Small intestine (tissue), 16 donors: ENCODE measurements around the gene CKMT2. TPM values are rescaled to one million over a fixed set of nuclear protein-coding genes. Genes with fewer than 3 reads are reported as not detected.

ENCODE experiments used
- DNase-seq, 2 donors: peaks; one replicate each; pipeline versions ENCODE4 v3.0.0 to v3.0.0-alpha.2; 2013
- FAIRE-seq: peaks from 2 replicates; lab custom pipeline; 2012; peaks lifted over from hg19 to GRCh38; lab: Jason Lieb, UNC
- H3K27ac ChIP-seq, 3 donors: one replicate each; pipeline ENCODE4 v1.5.1; 2013; ENCODE audit warnings: low read length in 2 of 3, mild to moderate bottlenecking in 2 of 3, control low read depth in 1 of 3, inconsistent platforms in 1 of 3, low read depth in 1 of 3, moderate library complexity in 1 of 3
- H3K27me3 ChIP-seq, 3 donors: one replicate each; pipeline ENCODE4 v1.6.1; 2013; ENCODE audit warnings: low read length in 3 of 3, inconsistent platforms in 1 of 3; ENCODE audit not compliant: control insufficient read depth in 3 of 3, insufficient read depth in 3 of 3
- H3K36me3 ChIP-seq, 3 donors: one replicate each; pipeline ENCODE4 v1.6.1; 2013; ENCODE audit warnings: low read length in 3 of 3, inconsistent platforms in 1 of 3, low read depth in 1 of 3, mild to moderate bottlenecking in 1 of 3, moderate library complexity in 1 of 3; ENCODE audit not compliant: control insufficient read depth in 3 of 3, insufficient read depth in 2 of 3
- H3K4me1 ChIP-seq, 3 donors: one replicate each; pipeline ENCODE4 v1.6.1; 2013; ENCODE audit warnings: low read length in 2 of 3, inconsistent platforms in 1 of 3, low read depth in 1 of 3, mild to moderate bottlenecking in 1 of 3, moderate library complexity in 1 of 3; ENCODE audit not compliant: control insufficient read depth in 3 of 3, insufficient read depth in 2 of 3
- H3K4me3 ChIP-seq, 3 donors: one replicate each; pipeline ENCODE4 v1.5.1; 2013; ENCODE audit warnings: low read length in 3 of 3, control low read depth in 1 of 3, inconsistent platforms in 1 of 3, low read depth in 1 of 3, mild to moderate bottlenecking in 1 of 3, moderate library complexity in 1 of 3
- H3K9me3 ChIP-seq, 2 donors: one replicate each; pipeline ENCODE4 v1.6.1; 2013; ENCODE audit warnings: low read depth in 1 of 2, low read length in 1 of 2; ENCODE audit not compliant: control insufficient read depth in 2 of 2, insufficient read depth in 1 of 2
- WGBS, 3 donors: extraction: QIAGEN DNeasy Blood & Tissue Kit; methylation state at CpG; one replicate each; pipeline ENCODE4 v1.1.7; 2013; 5-methylcytosine and 5-hydroxymethylcytosine counted together
- long read RNA-seq, 10 donors: transcript quantifications; one replicate each; lab custom pipeline, GENCODE V29; 2026
- polyA plus RNA-seq, 4 donors: library from polyadenylated mRNA; stranded (reverse) in 3 of 4; unstranded in 1 of 4; fragments of 200-250 nt in 3 of 4; fragments of 120-200 nt in 1 of 4; gene quantifications; one replicate each; pipeline versions ENCODE4 v1.2.1 to v1.2.3, GENCODE V29; 2013
- donor health status: healthy with polysubstance abuse.
- donor health status: control.
- donor health status: control.
- donor health status: Bipolar disorder and iron deficiency.
- donor health status: healthy.

The CKMT2 gene
- 1 to 10 TPM; 1.9 to 9.7 (median 2.5) TPM for polyA plus RNA-seq
- long read RNA-seq, donor 1, partial matches to known transcripts = 0 of 7 reads
- long read RNA-seq, donor 1, other reads (novel, unspliced or antisense) = 6 of 7 reads
- long read RNA-seq, donor 2 = 0 reads
- long read RNA-seq, donor 3, partial matches to known transcripts = 0 of 1 reads
- long read RNA-seq, donor 3, other reads (novel, unspliced or antisense) = 0 of 1 reads
- long read RNA-seq, donor 4 = 0 reads
- long read RNA-seq, donor 5 = 0 reads
- long read RNA-seq, donor 6 = 0 reads
- long read RNA-seq, donor 7, transcript CKMT2-201 (10 exons, 1,512 nt) = major isoform, 160 of 507 reads
- long read RNA-seq, donor 7, transcript CKMT2-203 (10 exons, 1,479 nt) = minor isoform, 55 of 507 reads
- long read RNA-seq, donor 7, transcript CKMT2-211 (4 exons, 579 nt) = minor isoform, 5 of 507 reads
- long read RNA-seq, donor 7, partial matches to known transcripts = 285 of 507 reads
- long read RNA-seq, donor 7, other reads (novel, unspliced or antisense) = 0 of 507 reads
- long read RNA-seq, donor 8 = 0 reads
- long read RNA-seq, donor 9 = 0 reads
- long read RNA-seq, donor 10 = 0 reads

- Histone ChIP-seq H3K27ac (no peak within 1 kb of the TSS), H3K4me1 (peaks cover 0 to 7% (median 0%) of the 10 kb centered on the region in 3 donors), H3K27me3 (no peaks in the 10 kb centered on the region), H3K36me3 (peaks cover 0 to 9% (median 0%) of the 10 kb centered on the region in 3 donors), H3K9me3 (no peaks in the 10 kb centered on the region), H3K4me3 (peak within 1 kb of the TSS in 2 of 3 donors; percentile 27 to 32)
- no peak for FAIRE-seq
- WGBS, 3 donors = 5 to 28% (median 15%) methylated on average over 28 of the region's 28 CpGs
- DNase-seq = peak; percentile 49 to 77
Measured at GRCh38 chr5:81233080-81233634, at the start of gene CKMT2. CKMT2 (plus strand) TSS chr5:81233322; CDS start chr5:81251133, 17,811 bp downstream.

GRCh38 chr5:81183811-81184748, 49.0 kb upstream of the CKMT2 start:
- Histone ChIP-seq H3K27ac (no peak overlapping the region), H3K36me3 (no peaks in the 10 kb centered on the region), H3K4me3 (no peak overlapping the region), H3K27me3 (no peaks in the 10 kb centered on the region), H3K4me1 (no peaks in the 10 kb centered on the region), H3K9me3 (no peaks in the 10 kb centered on the region)
- DNase-seq (no peak), FAIRE-seq (no peak)
- 81 to 93% (median 93%) methylated on average over 11 of the region's 11 CpGs for WGBS, 3 donors

- Histone ChIP-seq H3K4me1 (no peaks in the 10 kb centered on the region), H3K4me3 (no peak overlapping the region), H3K27me3 (no peaks in the 10 kb centered on the region), H3K9me3 (no peaks in the 10 kb centered on the region), H3K27ac (no peak overlapping the region), H3K36me3 (no peaks in the 10 kb centered on the region)
- 91 to 96% (median 94%) methylated on average over 6 of the region's 6 CpGs for WGBS, 3 donors
- FAIRE-seq = no peak
- DNase-seq = no peak
Measured at GRCh38 chr5:81184749-81185110, 48.4 kb upstream of the CKMT2 start.

GRCh38 chr5:81187885-81188284, 45.2 kb upstream of the CKMT2 start:
- peak; percentile 15 to 46 for DNase-seq
- no peak overlapping the region for H3K27ac ChIP-seq
- no peaks in the 10 kb centered on the region for H3K4me1 ChIP-seq
- WGBS, 3 donors = 8 to 30% (median 18%) methylated on average over 6 of the region's 6 CpGs
- no peaks in the 10 kb centered on the region for H3K27me3 ChIP-seq
- H3K9me3 ChIP-seq = no peaks in the 10 kb centered on the region
- FAIRE-seq = no peak
- H3K4me3 ChIP-seq = no peak overlapping the region
- no peaks in the 10 kb centered on the region for H3K36me3 ChIP-seq

- no peak overlapping the region for H3K27ac ChIP-seq
- no peaks in the 10 kb centered on the region for H3K36me3 ChIP-seq
- 66 to 82% (median 70%) methylated on average over 6 of the region's 6 CpGs for WGBS, 3 donors
- H3K4me1 ChIP-seq = no peaks in the 10 kb centered on the region
- H3K9me3 ChIP-seq = no peaks in the 10 kb centered on the region
- H3K4me3 ChIP-seq = no peak overlapping the region
- FAIRE-seq (no peak), DNase-seq (no peak)
- H3K27me3 ChIP-seq = no peaks in the 10 kb centered on the region
Measured at GRCh38 chr5:81188962-81189361, 44.2 kb upstream of the CKMT2 start.

GRCh38 chr5:81189875-81190498, 43.1 kb upstream of the CKMT2 start:
- H3K27me3 ChIP-seq = no peaks in the 10 kb centered on the region
- no peaks in the 10 kb centered on the region for H3K9me3 ChIP-seq
- H3K4me3 ChIP-seq = no peak overlapping the region
- FAIRE-seq = no peak
- H3K27ac ChIP-seq = no peak overlapping the region
- no peak for DNase-seq
- H3K4me1 ChIP-seq = no peaks in the 10 kb centered on the region
- no peaks in the 10 kb centered on the region for H3K36me3 ChIP-seq
- 88 to 93% (median 88%) methylated on average over 14 of the region's 14 CpGs for WGBS, 3 donors

- no peak overlapping the region for H3K27ac ChIP-seq
- no peaks in the 10 kb centered on the region for H3K4me1 ChIP-seq
- no peaks in the 10 kb centered on the region for H3K9me3 ChIP-seq
- FAIRE-seq (no peak), DNase-seq (no peak)
- H3K27me3 ChIP-seq = no peaks in the 10 kb centered on the region
- no peak overlapping the region for H3K4me3 ChIP-seq
- H3K36me3 ChIP-seq = no peaks in the 10 kb centered on the region
- WGBS, 3 donors = 91 to 96% (median 94%) methylated on average over 9 of the region's 9 CpGs
Measured at GRCh38 chr5:81191726-81192372, 41.3 kb upstream of the CKMT2 start.
